H1 (cell line): ENCODE measurements around the gene ADCY2. TPM values are rescaled to one million over a fixed set of nuclear protein-coding genes. Genes with fewer than 3 reads are reported as not detected.

Experiments used
- CTCF ChIA-PET: fragments of 300-600 bp; sonication (Branson Sonifier 250); formaldehyde crosslinking; loops from one replicate; lab custom pipeline; 2021; ENCODE audit not compliant: partially characterized antibody; lab: Charles Lee
- POLR2A ChIA-PET: fragments of 300-600 bp; sonication (Branson Sonifier 250); formaldehyde crosslinking; loops from one replicate; lab custom pipeline; 2021; ENCODE audit warnings: inconsistent platforms; ENCODE audit not compliant: partially characterized antibody; lab: Charles Lee
- DNase-seq, 2 experiments: peaks; one replicate each; pipeline versions ENCODE4 v3.0.0 to v3.0.0-alpha.2; 2010 to 2022; ENCODE audit warnings: low spot score in 2 of 2, low read depth in 1 of 2, mixed read lengths in 1 of 2
- FAIRE-seq: peaks from 2 replicates; lab custom pipeline; 2011; peaks lifted over from hg19 to GRCh38; lab: Jason Lieb, UNC
- H2AFZ ChIP-seq: 2 replicates; pipeline ENCODE4 v1.8.1; 2012; ENCODE audit warnings: low read length, inconsistent platforms
- H2AK5ac ChIP-seq: 2 replicates; pipeline ENCODE4 v1.6.1; 2013; ENCODE audit warnings: low read depth, low read length
- H2BK120ac ChIP-seq: replicated peaks from 2 replicates; pipeline ENCODE3; 2013; ENCODE audit warnings: low read depth, low read length, inconsistent platforms
- H2BK12ac ChIP-seq: 2 replicates; pipeline ENCODE4 v1.6.1; 2013; ENCODE audit warnings: low read depth, low read length
- H2BK15ac ChIP-seq: 2 replicates; pipeline ENCODE4 v1.6.1; 2013; ENCODE audit warnings: low read length
- H2BK20ac ChIP-seq: 2 replicates; pipeline ENCODE4 v1.6.1; 2013; ENCODE audit warnings: low read length
- H2BK5ac ChIP-seq: 2 replicates; pipeline ENCODE4 v1.6.1; 2013; ENCODE audit warnings: low read depth, low read length
- H3K14ac ChIP-seq: 2 replicates; pipeline ENCODE4 v1.6.1; 2013; ENCODE audit warnings: inconsistent platforms; ENCODE audit not compliant: insufficient read length
- H3K18ac ChIP-seq: 2 replicates; pipeline ENCODE4 v1.6.1; 2013; ENCODE audit warnings: low read length; ENCODE audit errors: extremely low read depth
- H3K23ac ChIP-seq: 2 replicates; pipeline ENCODE4 v1.6.1; 2013; ENCODE audit warnings: inconsistent platforms; ENCODE audit not compliant: insufficient read length
- H3K23me2 ChIP-seq: 2 replicates; pipeline ENCODE4 v1.6.1; 2013; ENCODE audit warnings: low read depth, low read length
- H3K27ac ChIP-seq: 2 replicates; pipeline ENCODE4 v1.6.1; 2011; ENCODE audit warnings: low read depth, low read length, inconsistent platforms
- H3K27me3 ChIP-seq, 4 experiments: replicated peaks in 1 of 4; 1 replicate in 1 of 4; 2 replicates in 3 of 4; pipeline versions ENCODE4 v1.6.1 to v1.8.1; 2011 to 2013; ENCODE audit warnings: low read length in 3 of 4, mild to moderate bottlenecking in 3 of 4, inconsistent platforms in 2 of 4, mixed read lengths in 2 of 4, moderate library complexity in 1 of 4; ENCODE audit not compliant: control insufficient read depth in 3 of 4, insufficient read depth in 3 of 4; ENCODE audit errors: extremely low read depth in 1 of 4
- H3K36me3 ChIP-seq, 4 experiments: 2 replicates each; pipeline versions ENCODE4 v1.6.1 to v1.8.1; 2011 to 2013; ENCODE audit warnings: mild to moderate bottlenecking in 4 of 4, low read length in 3 of 4, moderate library complexity in 2 of 4, control low read depth in 1 of 4, inconsistent platforms in 1 of 4; ENCODE audit not compliant: insufficient read depth in 4 of 4, control insufficient read depth in 2 of 4
- H3K4ac ChIP-seq: replicated peaks from 2 replicates; pipeline ENCODE3; 2013; ENCODE audit warnings: low read length, low read depth, mixed read lengths, inconsistent platforms; ENCODE audit not compliant: insufficient read length
- H3K4me1 ChIP-seq, 4 experiments: replicated peaks in 1 of 4; 1 replicate in 1 of 4; 2 replicates in 3 of 4; pipeline versions ENCODE4 v1.6.1 to v1.8.1; 2011 to 2013; ENCODE audit warnings: low read length in 3 of 4, inconsistent platforms in 2 of 4, mixed read lengths in 1 of 4; ENCODE audit not compliant: insufficient read depth in 4 of 4, control insufficient read depth in 3 of 4
- H3K4me2 ChIP-seq, 2 experiments: 2 replicates each; pipeline versions ENCODE4 v1.6.1 to v1.8.1; 2011 to 2013; ENCODE audit warnings: low read depth in 2 of 2, low read length in 2 of 2, control low read depth in 1 of 2, inconsistent platforms in 1 of 2, mild to moderate bottlenecking in 1 of 2; ENCODE audit not compliant: insufficient read depth in 1 of 2
- H3K4me3 ChIP-seq, 4 experiments: fragments of 200-600, 300-600 bp in 1 of 4; sonication (generic), shearing (Covaris generic), sonication (Bioruptor Twin) in 1 of 4; 2 replicates each; pipeline versions ENCODE4 v1.5.1 to v1.8.1; 2011 to 2016; ENCODE audit warnings: low read length in 4 of 4, low read depth in 3 of 4, control low read depth in 2 of 4, inconsistent platforms in 2 of 4, mild to moderate bottlenecking in 2 of 4, mixed read lengths in 1 of 4, moderate library complexity in 1 of 4; ENCODE audit not compliant: insufficient read depth in 2 of 4; ENCODE audit errors: extremely low read depth in 1 of 4
- H3K56ac ChIP-seq: replicated peaks from 2 replicates; pipeline ENCODE3; 2013; ENCODE audit warnings: low read depth, mild to moderate bottlenecking, mixed read lengths, low read length, inconsistent platforms; ENCODE audit not compliant: insufficient read length
- H3K79me1 ChIP-seq: 2 replicates; pipeline ENCODE4 v1.6.1; 2013; ENCODE audit warnings: low read depth, low read length, control low read depth
- H3K79me2 ChIP-seq, 2 experiments: 2 replicates each; pipeline versions ENCODE4 v1.6.1 to v1.8.1; 2012 to 2013; ENCODE audit warnings: low read length in 2 of 2, mild to moderate bottlenecking in 2 of 2, inconsistent platforms in 1 of 2; ENCODE audit not compliant: insufficient read depth in 2 of 2, control insufficient read depth in 1 of 2
- H3K9ac ChIP-seq, 4 experiments: replicated peaks in 1 of 4; 1 replicate in 1 of 4; 2 replicates in 3 of 4; pipeline versions ENCODE4 v1.6.1 to v1.8.1; 2011 to 2013; ENCODE audit warnings: low read depth in 3 of 4, low read length in 3 of 4, control low read depth in 2 of 4, mild to moderate bottlenecking in 2 of 4, moderate library complexity in 2 of 4, inconsistent platforms in 1 of 4; ENCODE audit errors: extremely low read depth in 1 of 4
- H3K9me3 ChIP-seq, 2 experiments: 2 replicates each; pipeline versions ENCODE4 v1.6.1 to v1.8.1; 2012 to 2013; ENCODE audit warnings: mild to moderate bottlenecking in 2 of 2, moderate library complexity in 2 of 2, control low read depth in 1 of 2, inconsistent platforms in 1 of 2, low read depth in 1 of 2, low read length in 1 of 2, mixed read lengths in 1 of 2; ENCODE audit not compliant: insufficient read depth in 2 of 2
- H4K20me1 ChIP-seq, 2 experiments: replicated peaks in 1 of 2; 2 replicates each; pipeline versions ENCODE3 to v1.8.1; 2011 to 2013; ENCODE audit warnings: inconsistent platforms in 2 of 2, low read length in 2 of 2, mild to moderate bottlenecking in 1 of 2; ENCODE audit not compliant: insufficient read depth in 2 of 2, control insufficient read depth in 1 of 2
- H4K5ac ChIP-seq: 2 replicates; pipeline ENCODE4 v1.6.1; 2013; ENCODE audit warnings: low read length, low read depth, mixed read lengths, inconsistent platforms; ENCODE audit not compliant: insufficient read length
- H4K8ac ChIP-seq: 2 replicates; pipeline ENCODE4 v1.8.0; 2013; ENCODE audit warnings: mild to moderate bottlenecking, moderate library complexity, low read length, inconsistent platforms; ENCODE audit not compliant: insufficient read depth; ENCODE audit errors: extremely low read depth
- H4K91ac ChIP-seq: replicated peaks from 2 replicates; pipeline ENCODE3; 2013; ENCODE audit warnings: low read length, mixed read lengths, inconsistent platforms; ENCODE audit not compliant: insufficient read length
- ATF3 ChIP-seq: IDR thresholded peaks from 2 replicates; pipeline ENCODE4 v1.6.1; 2011; ENCODE audit warnings: low read depth, mild to moderate bottlenecking, low read length; ENCODE audit not compliant: insufficient read depth
- BRCA1 ChIP-seq: IDR thresholded peaks from 2 replicates; pipeline ENCODE4 v1.6.1; 2012; ENCODE audit warnings: low read depth, low read length, improper control_type of control experiment
- CEBPB ChIP-seq: IDR thresholded peaks from 2 replicates; pipeline ENCODE4 v1.6.1; 2012; ENCODE audit warnings: low read depth, low read length
- CHD1 ChIP-seq: IDR thresholded peaks from 2 replicates; pipeline ENCODE4 v1.6.1; 2012; ENCODE audit warnings: low read depth, low read length, improper control_type of control experiment
- CTBP2 ChIP-seq: IDR thresholded peaks from 2 replicates; pipeline ENCODE4 v1.7.0; 2011; ENCODE audit warnings: borderline replicate concordance, mild to moderate bottlenecking, moderate library complexity, mixed read lengths, low read length; ENCODE audit not compliant: insufficient read depth, insufficient read length
- JUN ChIP-seq: IDR thresholded peaks from 2 replicates; pipeline ENCODE4 v1.6.1; 2011; ENCODE audit warnings: low read depth, mild to moderate bottlenecking, improper control_type of control experiment, low read length
- NANOG ChIP-seq: IDR thresholded peaks from 2 replicates; pipeline ENCODE4 v1.6.1; 2011; ENCODE audit warnings: low read length, low read depth, mild to moderate bottlenecking, inconsistent platforms; ENCODE audit not compliant: insufficient read depth, poor library complexity, severe bottlenecking
- RNF2 ChIP-seq: fragments of 200-900, 300-1000 bp; sonication (generic); IDR thresholded peaks from 2 replicates; pipeline ENCODE4 v1.7.1; 2016; ENCODE audit warnings: borderline replicate concordance, low read depth, mild to moderate bottlenecking, antibody characterized with exemption, low read length; ENCODE audit not compliant: poor library complexity, severe bottlenecking; ENCODE audit errors: missing control alignments
- RXRA ChIP-seq: IDR thresholded peaks from 2 replicates; pipeline ENCODE4 v1.6.1; 2011; ENCODE audit warnings: low read depth, mild to moderate bottlenecking, low read length, moderate library complexity; ENCODE audit not compliant: insufficient read depth
- SIN3A ChIP-seq, 2 experiments: IDR thresholded peaks in 1 of 2; conservative IDR thresholded peaks in 1 of 2; 2 replicates each; pipeline ENCODE4 v1.6.1; 2011 to 2012; ENCODE audit warnings: low read length in 2 of 2, improper control_type of control experiment in 1 of 2, low read depth in 1 of 2, mild to moderate bottlenecking in 1 of 2
- SRF ChIP-seq: IDR thresholded peaks from 2 replicates; pipeline ENCODE4 v1.6.1; 2011; ENCODE audit warnings: mild to moderate bottlenecking, low read depth, low read length, moderate library complexity
- USF2 ChIP-seq: IDR thresholded peaks from 2 replicates; pipeline ENCODE4 v1.6.1; 2011; ENCODE audit warnings: low read length, improper control_type of control experiment
- WGBS, 2 experiments: shearing (Covaris generic) in 1 of 2; methylation state at CpG; one replicate each; pipeline versions ENCODE4 v1.1.6 to v1.1.7; 2013 to 2015; ENCODE audit warnings: low lambda C conversion rate in 2 of 2, mixed read lengths in 2 of 2, inconsistent platforms in 1 of 2, low coverage in 1 of 2, missing lambda C conversion rate in 1 of 2; ENCODE audit not compliant: insufficient replicate concordance in 2 of 2, insufficient coverage in 1 of 2, insufficient read length in 1 of 2; ENCODE audit errors: extremely low coverage in 1 of 2, missing lambda C conversion rate in 1 of 2; 5-methylcytosine and 5-hydroxymethylcytosine counted together
- polyA plus RNA-seq, 7 experiments: library from polyadenylated mRNA; depleted of rRNA in 3 of 7; stranded (reverse) in 5 of 7; unstranded in 2 of 7; fragments of >200 nt in 5 of 7; fragments of 200-250 nt in 2 of 7; gene quantifications; 1 replicate in 5 of 7; 2 replicates in 1 of 7; 4 replicates in 1 of 7; pipeline versions ENCODE4 v1.2.1 to v1.2.3, GENCODE V29; 2011 to 2013; ENCODE audit warnings: missing spikeins in 2 of 7, mixed read lengths in 2 of 7
- total RNA-seq: library from RNA; stranded (reverse); fragmentation: NEBNext Ultra II Directional; extraction: Animal tissue kit (Norgen Biotek cat#: 25700); gene quantifications from 2 replicates; pipeline ENCODE4 v1.2.1, GENCODE V29; 2021

The ADCY2 gene
- total and polyA plus RNA-seq, 2 of the 8 experiments (the other 6 are each of a cell fraction or from before 2014, with no cell fraction given): 35.8 to 122 TPM

GRCh38 chr5:7852988-7853387 lies 457.1 kb downstream of the ADCY2 start:
- H3K18ac ChIP-seq: no peak overlapping the region
- H2BK5ac ChIP-seq: no peak overlapping the region
- H3K79me1 ChIP-seq: no peaks in the 10 kb centered on the region
- FAIRE-seq: no peak
- H3K23ac ChIP-seq: no peak overlapping the region
- no peaks in the 10 kb centered on the region for H3K9me3 ChIP-seq
- H3K4me2 ChIP-seq: no peak overlapping the region
- no peak overlapping the region for H4K91ac ChIP-seq
- no peaks in the 10 kb centered on the region for H3K36me3 ChIP-seq
- no peak overlapping the region for H4K5ac ChIP-seq
- peaks cover 0 to 16% (median 9%) of the 10 kb centered on the region in 4 experiments; a peak in 4 of 7 replicates for H3K27me3 ChIP-seq
- H3K27ac ChIP-seq: no peak overlapping the region
- no peak overlapping the region for H4K8ac ChIP-seq
- ChIA-PET CTCF (interaction anchor here (1.3 kb wide), 1 partner anchor 22 kb away, joined by 3 read pairs; no protein-coding TSS in a partner anchor), POLR2A (no interaction called here)
- H2AK5ac ChIP-seq: no peak overlapping the region
- H2BK120ac ChIP-seq: no peak overlapping the region
- H4K20me1 ChIP-seq: no peaks in the 10 kb centered on the region
- no peak for DNase-seq
- no peak overlapping the region for H3K9ac ChIP-seq
- no peak overlapping the region for H3K14ac ChIP-seq
- H2BK12ac ChIP-seq: no peak overlapping the region
- no peak overlapping the region for H2AFZ ChIP-seq
- 80% methylated on average over 2 of the region's 2 CpGs; no CpG with 5 or more reads in 1 of the 2 experiments for WGBS, 2 experiments
- no peak overlapping the region for H3K4ac ChIP-seq
- H2BK20ac ChIP-seq: no peak overlapping the region
- no peak overlapping the region for H2BK15ac ChIP-seq
- no peak overlapping the region for H3K4me3 ChIP-seq
- peaks cover 0 to 8% (median 3%) of the 10 kb centered on the region in 4 experiments; a peak in 4 of 7 replicates for H3K4me1 ChIP-seq
- no peaks in the 10 kb centered on the region for H3K79me2 ChIP-seq
- no peak overlapping the region for H3K56ac ChIP-seq
- peaks cover 9% of the 10 kb centered on the region for H3K23me2 ChIP-seq
- TF ChIP-seq USF2 (no peak), JUN (no peak), BRCA1 (no peak), CEBPB (no peak), RXRA (no peak), NANOG (no peak), CTBP2 (no peak), CHD1 (no peak), SIN3A (conservative IDR thresholded peaks at IDR 0.05 in 1 of 2, IDR thresholded peaks at IDR 0.05 in 1 of 2; ENCODE audit: low read depth in 1 of 2, low read length in 2 of 2) (no peak), RNF2 (no peak), ATF3 (no peak), SRF (no peak)
